ENCODE results near the gene GNG12.

DNA sequence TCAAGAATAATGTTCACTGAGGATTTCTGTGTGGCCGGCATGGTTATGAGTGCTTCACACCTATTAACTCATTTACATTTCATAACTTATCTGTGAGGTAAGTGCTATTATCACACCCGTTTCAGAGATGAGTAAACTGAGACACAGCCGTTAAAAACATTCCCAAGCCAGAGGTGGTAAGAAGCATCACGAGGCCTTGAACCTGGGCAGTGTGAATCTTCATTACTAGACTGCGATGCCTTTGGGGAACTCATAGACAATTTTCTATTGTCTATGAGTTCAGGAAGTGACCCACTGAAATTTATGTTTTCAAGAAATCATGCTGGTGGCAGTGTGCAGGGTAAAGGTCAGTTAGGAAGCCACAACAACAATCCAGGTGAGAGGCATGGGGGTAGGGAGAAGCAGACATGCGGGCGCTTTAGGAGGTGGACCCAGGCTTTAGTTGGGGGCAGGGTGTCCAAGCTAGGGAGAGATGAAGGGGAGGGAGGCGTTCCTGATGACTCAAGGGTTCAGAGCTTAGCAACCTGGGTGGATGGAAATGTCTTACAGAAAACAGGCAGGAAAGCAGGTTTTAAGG, 14.5 kb downstream of the GNG12 start:
- TF ChIP-seq CTCF (IDR thresholded peaks at IDR 0.05; ENCODE audit: extremely low read depth in 1 of 2, insufficient read depth in 1 of 2, low read depth in 1 of 2, low read length in 2 of 2), result no peak
- TF ChIP-seq POLR2A (IDR thresholded peaks at IDR 0.05; ENCODE audit: low read depth, low read length), result no peak
- no peak for TF ChIP-seq EZH2 (IDR thresholded peaks at IDR 0.05; ENCODE audit: borderline replicate concordance, low read depth, low read length, severe bottlenecking)
- no peak for TF ChIP-seq POLR2AphosphoS5 (IDR thresholded peaks at IDR 0.05; ENCODE audit: insufficient read depth, low read depth, low read length)
- no peak for TF ChIP-seq MYC (IDR thresholded peaks at IDR 0.05; ENCODE audit: low read depth, low read length)
- no peak for TF ChIP-seq GATA2 (IDR thresholded peaks at IDR 0.05; ENCODE audit: insufficient read depth, insufficient read length, low read depth, low read length)
- TF ChIP-seq JUN (IDR thresholded peaks at IDR 0.05; ENCODE audit: borderline replicate concordance, insufficient read depth, insufficient read length, low read depth), result no peak
- TF ChIP-seq FOS (IDR thresholded peaks at IDR 0.05; ENCODE audit: borderline replicate concordance, insufficient read depth, low read length), result no peak
- TF ChIP-seq, protein P1, sequence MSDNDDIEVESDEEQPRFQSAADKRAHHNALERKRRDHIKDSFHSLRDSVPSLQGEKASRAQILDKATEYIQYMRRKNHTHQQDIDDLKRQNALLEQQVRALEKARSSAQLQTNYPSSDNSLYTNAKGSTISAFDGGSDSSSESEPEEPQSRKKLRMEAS (IDR thresholded peaks at IDR 0.05; ENCODE audit: insufficient read depth, insufficient read length), result no peak
